Measurements from ENCODE around the gene DRAXIN.

The DRAXIN gene

GRCh38 chr1:11707621-11708276 lies 16.2 kb downstream of the DRAXIN start:
- no peak overlapping the region for H3K4me2 ChIP-seq (ENCODE audit: low read length)
- H2AFZ ChIP-seq (ENCODE audit: low read depth, low read length) = no peak overlapping the region
- H3K27ac ChIP-seq (ENCODE audit: low read length) = no peak overlapping the region
- no peaks in the 10 kb centered on the region for H3K36me3 ChIP-seq (replicated peaks; ENCODE audit: low read depth, low read length)
- H4K20me1 ChIP-seq (ENCODE audit: insufficient read depth, low read length) = no peaks in the 10 kb centered on the region
- H3K27me3 ChIP-seq (ENCODE audit: low read depth, low read length) = no peaks in the 10 kb centered on the region
- no peak overlapping the region for H3K4me3 ChIP-seq (ENCODE audit: low read length)
- no peaks in the 10 kb centered on the region for H3K79me2 ChIP-seq (ENCODE audit: low read length)
- no peak for TF ChIP-seq EZH2phosphoT487 (IDR thresholded peaks at IDR 0.05; ENCODE audit: low read depth)
- no peak for TF ChIP-seq CTCF (IDR thresholded peaks at IDR 0.05; ENCODE audit: low read depth, low read length)
- no peak overlapping the region for H3K9ac ChIP-seq (ENCODE audit: low read length)
- H3K4me1 ChIP-seq (ENCODE audit: low read length) = no peaks in the 10 kb centered on the region
- H3K9me3 ChIP-seq (ENCODE audit: insufficient read depth, low read length) = no peaks in the 10 kb centered on the region

- no peak overlapping the region for H3K27ac ChIP-seq (ENCODE audit: low read length)
- H3K4me1 ChIP-seq (ENCODE audit: low read length) = no peaks in the 10 kb centered on the region
- no peaks in the 10 kb centered on the region for H4K20me1 ChIP-seq (ENCODE audit: insufficient read depth, low read length)
- H3K27me3 ChIP-seq (ENCODE audit: low read depth, low read length) = no peaks in the 10 kb centered on the region
- H3K9me3 ChIP-seq (ENCODE audit: insufficient read depth, low read length) = no peaks in the 10 kb centered on the region
- H3K79me2 ChIP-seq (ENCODE audit: low read length) = no peaks in the 10 kb centered on the region
- TF ChIP-seq EZH2phosphoT487 (IDR thresholded peaks at IDR 0.05; ENCODE audit: low read depth) (no peak), CTCF (IDR thresholded peaks at IDR 0.05; ENCODE audit: low read depth, low read length) (no peak)
- no peak overlapping the region for H3K9ac ChIP-seq (ENCODE audit: low read length)
- H3K4me2 ChIP-seq (ENCODE audit: low read length) = no peak overlapping the region
- no peaks in the 10 kb centered on the region for H3K36me3 ChIP-seq (replicated peaks; ENCODE audit: low read depth, low read length)
- no peak overlapping the region for H3K4me3 ChIP-seq (ENCODE audit: low read length)
- H2AFZ ChIP-seq (ENCODE audit: low read depth, low read length) = no peak overlapping the region
Measured at GRCh38 chr1:11708554-11709350, 17.2 kb downstream of the DRAXIN start.

GRCh38 chr1:11711490-11711889 lies 20.0 kb downstream of the DRAXIN start:
- H3K27ac ChIP-seq (ENCODE audit: low read length) = no peak overlapping the region
- no peaks in the 10 kb centered on the region for H3K36me3 ChIP-seq (replicated peaks; ENCODE audit: low read depth, low read length)
- H3K4me1 ChIP-seq (ENCODE audit: low read length) = no peaks in the 10 kb centered on the region
- H3K4me3 ChIP-seq (ENCODE audit: low read length) = no peak overlapping the region
- no peak overlapping the region for H2AFZ ChIP-seq (ENCODE audit: low read depth, low read length)
- H3K27me3 ChIP-seq (ENCODE audit: low read depth, low read length) = no peaks in the 10 kb centered on the region
- H3K4me2 ChIP-seq (ENCODE audit: low read length) = no peak overlapping the region
- no peak overlapping the region for H3K9ac ChIP-seq (ENCODE audit: low read length)
- TF ChIP-seq CTCF (IDR thresholded peaks at IDR 0.05; ENCODE audit: low read depth, low read length) (no peak), EZH2phosphoT487 (IDR thresholded peaks at IDR 0.05; ENCODE audit: low read depth) (no peak)
- H3K79me2 ChIP-seq (ENCODE audit: low read length) = no peaks in the 10 kb centered on the region
- H4K20me1 ChIP-seq (ENCODE audit: insufficient read depth, low read length) = no peaks in the 10 kb centered on the region
- H3K9me3 ChIP-seq (ENCODE audit: insufficient read depth, low read length) = no peaks in the 10 kb centered on the region

DNA sequence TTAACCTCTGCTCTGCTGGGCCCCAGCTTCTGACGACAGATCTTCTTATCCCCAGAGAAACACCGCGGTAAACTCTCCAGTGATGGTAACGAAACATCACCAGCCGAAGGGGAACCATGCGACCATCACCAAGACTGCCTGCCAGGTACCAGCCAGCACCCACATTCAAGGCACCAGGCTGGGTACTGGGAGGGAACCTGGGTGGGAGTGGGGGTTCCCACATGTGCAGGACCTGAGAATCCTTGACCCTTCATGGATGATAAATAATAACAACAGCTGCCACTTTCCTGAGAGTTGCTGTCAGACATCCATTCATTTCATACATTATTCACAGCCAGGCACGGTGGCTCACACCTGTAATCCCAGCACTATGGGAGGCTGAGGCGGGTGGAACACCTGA lies 20.8 kb downstream of the DRAXIN start:
- no peak overlapping the region for H3K9ac ChIP-seq (ENCODE audit: low read length)

More for the DNA sequence above, 20.8 kb downstream of the DRAXIN start:
- no peaks in the 10 kb centered on the region for H3K36me3 ChIP-seq (replicated peaks; ENCODE audit: low read depth, low read length)
- H3K27ac ChIP-seq (ENCODE audit: low read length) = no peak overlapping the region
- H3K4me1 ChIP-seq (ENCODE audit: low read length) = no peaks in the 10 kb centered on the region
- TF ChIP-seq EZH2phosphoT487 (IDR thresholded peaks at IDR 0.05; ENCODE audit: low read depth) = no peak
- TF ChIP-seq CTCF (IDR thresholded peaks at IDR 0.05; ENCODE audit: low read depth, low read length) = no peak
- H4K20me1 ChIP-seq (ENCODE audit: insufficient read depth, low read length) = no peaks in the 10 kb centered on the region
- H3K9me3 ChIP-seq (ENCODE audit: insufficient read depth, low read length) = no peaks in the 10 kb centered on the region
- H3K27me3 ChIP-seq (ENCODE audit: low read depth, low read length) = no peaks in the 10 kb centered on the region
- H3K4me3 ChIP-seq (ENCODE audit: low read length) = no peak overlapping the region
- no peaks in the 10 kb centered on the region for H3K79me2 ChIP-seq (ENCODE audit: low read length)
- no peak overlapping the region for H2AFZ ChIP-seq (ENCODE audit: low read depth, low read length)
- H3K4me2 ChIP-seq (ENCODE audit: low read length) = no peak overlapping the region
